Medulla oblongata (tissue), 1 donor: ENCODE data around the gene ADGRA1.

Source experiments
- DNase-seq: peaks from one replicate; pipeline ENCODE4 v3.0.0-alpha.2; 2015; ENCODE audit errors: extremely low spot score

Gene ADGRA1

GRCh38 chr10:133113146-133113830, 25.6 kb downstream of the ADGRA1 start:
- no peak for DNase-seq

GRCh38 chr10:133113847-133114246, 26.1 kb downstream of the ADGRA1 start:
- DNase-seq, result no peak

- no peak for DNase-seq
Observed at GRCh38 chr10:133114251-133114650, 26.5 kb downstream of the ADGRA1 start.

GRCh38 chr10:133114726-133115452, 27.2 kb downstream of the ADGRA1 start:
- DNase-seq, result no peak

- DNase-seq, result no peak
Observed at GRCh38 chr10:133115453-133115842, 27.7 kb downstream of the ADGRA1 start.

- DNase-seq, result no peak
Observed at GRCh38 chr10:133115976-133116375, 28.3 kb downstream of the ADGRA1 start.

- no peak for DNase-seq
Observed at GRCh38 chr10:133116455-133116854, 28.7 kb downstream of the ADGRA1 start.

GRCh38 chr10:133117036-133117687, 29.4 kb downstream of the ADGRA1 start:
- DNase-seq, result no peak

GRCh38 chr10:133117688-133118071, 30.0 kb downstream of the ADGRA1 start:
- DNase-seq, result no peak

GRCh38 chr10:133121479-133121878, 33.8 kb downstream of the ADGRA1 start:
- no peak for DNase-seq

GRCh38 chr10:133122171-133122935, 34.6 kb downstream of the ADGRA1 start:
- no peak for DNase-seq

GRCh38 chr10:133123050-133123745, 35.5 kb downstream of the ADGRA1 start:
- DNase-seq, result no peak

- DNase-seq, result no peak
Observed at GRCh38 chr10:133123746-133124356, 36.1 kb downstream of the ADGRA1 start.

GRCh38 chr10:133124357-133125211, 36.9 kb downstream of the ADGRA1 start:
- DNase-seq, result peak; percentile 9

- DNase-seq, result no peak
Observed at GRCh38 chr10:133125901-133126300, 38.2 kb downstream of the ADGRA1 start.

GRCh38 chr10:133126431-133127290, 38.9 kb downstream of the ADGRA1 start:
- DNase-seq, result no peak

GRCh38 chr10:133127291-133128125, 39.8 kb downstream of the ADGRA1 start:
- no peak for DNase-seq
